Left hindlimb (tissue), 1 donor: ENCODE data around the gene LASP1NB.
"Not testable (repeated sequence)": the region's sequence is repeated elsewhere in the genome, so short reads cannot be mapped to it uniquely, and the experiment has no call there.

Experiments
- DNase-seq: peaks from one replicate; pipeline ENCODE4 v3.0.0-alpha.2; 2018

The LASP1NB gene

DNA sequence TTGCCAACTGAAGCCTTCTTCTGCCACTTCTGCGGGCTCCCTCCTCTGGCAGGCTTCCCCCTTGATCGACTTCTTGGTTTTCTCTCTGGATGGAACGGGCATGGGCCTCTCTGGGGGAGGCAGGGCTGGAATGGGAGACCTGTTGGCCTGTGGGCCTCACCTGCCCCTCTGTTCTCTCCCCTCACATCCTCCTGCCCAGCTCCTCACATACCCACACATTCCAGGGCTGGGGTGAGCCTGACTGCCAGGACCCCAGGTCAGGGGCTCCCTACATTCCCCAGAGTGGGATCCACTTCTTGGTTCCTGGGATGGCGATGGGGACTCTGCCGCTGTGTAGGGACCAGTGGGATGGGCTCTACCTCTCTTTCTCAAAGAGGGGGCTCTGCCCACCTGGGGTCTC, 6.5 kb upstream of the LASP1NB start:
- no peak for DNase-seq

DNA sequence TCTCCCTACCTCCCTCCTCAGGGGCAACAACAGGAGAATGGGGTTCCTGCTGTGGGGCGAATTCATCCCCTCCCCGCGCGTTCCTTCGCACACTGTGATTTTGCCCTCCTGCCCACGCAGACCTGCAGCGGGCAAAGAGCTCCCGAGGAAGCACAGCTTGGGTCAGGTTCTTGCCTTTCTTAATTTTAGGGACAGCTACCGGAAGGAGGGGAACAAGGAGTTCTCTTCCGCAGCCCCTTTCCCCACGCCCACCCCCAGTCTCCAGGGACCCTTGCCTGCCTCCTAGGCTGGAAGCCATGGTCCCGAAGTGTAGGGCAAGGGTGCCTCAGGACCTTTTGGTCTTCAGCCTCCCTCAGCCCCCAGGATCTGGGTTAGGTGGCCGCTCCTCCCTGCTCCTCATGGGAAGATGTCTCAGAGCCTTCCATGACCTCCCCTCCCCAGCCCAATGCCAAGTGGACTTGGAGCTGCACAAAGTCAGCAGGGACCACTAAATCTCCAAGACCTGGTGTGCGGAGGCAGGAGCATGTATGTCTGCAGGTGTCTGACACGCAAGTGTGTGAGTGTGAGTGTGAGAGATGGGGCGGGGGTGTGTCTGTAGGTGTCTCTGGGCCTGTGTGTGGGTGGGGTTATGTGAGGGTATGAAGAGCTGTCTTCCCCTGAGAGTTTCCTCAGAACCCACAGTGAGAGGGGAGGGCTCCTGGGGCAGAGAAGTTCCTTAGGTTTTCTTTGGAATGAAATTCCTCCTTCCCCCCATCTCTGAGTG, 5.9 kb upstream of the LASP1NB start:
- no peak for DNase-seq

DNA sequence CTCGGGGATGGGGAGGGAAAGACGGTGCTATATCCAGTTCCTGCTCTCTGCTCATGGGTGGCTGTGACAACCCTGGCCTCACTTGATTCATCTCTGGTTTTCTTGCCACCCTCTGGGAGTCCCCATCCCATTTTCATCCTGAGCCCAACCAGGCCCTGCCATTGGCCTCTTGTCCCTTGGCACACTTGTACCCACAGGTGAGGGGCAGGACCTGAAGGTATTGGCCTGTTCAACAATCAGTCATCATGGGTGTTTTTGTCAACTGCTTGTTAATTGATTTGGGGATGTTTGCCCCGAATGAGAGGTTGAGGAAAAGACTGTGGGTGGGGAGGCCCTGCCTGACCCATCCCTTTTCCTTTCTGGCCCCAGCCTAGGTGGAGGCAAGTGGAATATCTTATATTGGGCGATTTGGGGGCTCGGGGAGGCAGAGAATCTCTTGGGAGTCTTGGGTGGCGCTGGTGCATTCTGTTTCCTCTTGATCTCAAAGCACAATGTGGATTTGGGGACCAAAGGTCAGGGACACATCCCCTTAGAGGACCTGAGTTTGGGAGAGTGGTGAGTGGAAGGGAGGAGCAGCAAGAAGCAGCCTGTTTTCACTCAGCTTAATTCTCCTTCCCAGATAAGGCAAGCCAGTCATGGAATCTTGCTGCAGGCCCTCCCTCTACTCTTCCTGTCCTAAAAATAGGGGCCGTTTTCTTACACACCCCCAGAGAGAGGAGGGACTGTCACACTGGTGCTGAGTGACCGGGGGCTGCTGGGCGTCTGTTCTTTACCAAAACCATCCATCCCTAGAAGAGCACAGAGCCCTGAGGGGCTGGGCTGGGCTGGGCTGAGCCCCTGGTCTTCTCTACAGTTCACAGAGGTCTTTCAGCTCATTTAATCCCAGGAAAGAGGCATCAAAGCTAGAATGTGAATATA, 4.8 kb upstream of the LASP1NB start:
- DNase-seq: no peak

DNA sequence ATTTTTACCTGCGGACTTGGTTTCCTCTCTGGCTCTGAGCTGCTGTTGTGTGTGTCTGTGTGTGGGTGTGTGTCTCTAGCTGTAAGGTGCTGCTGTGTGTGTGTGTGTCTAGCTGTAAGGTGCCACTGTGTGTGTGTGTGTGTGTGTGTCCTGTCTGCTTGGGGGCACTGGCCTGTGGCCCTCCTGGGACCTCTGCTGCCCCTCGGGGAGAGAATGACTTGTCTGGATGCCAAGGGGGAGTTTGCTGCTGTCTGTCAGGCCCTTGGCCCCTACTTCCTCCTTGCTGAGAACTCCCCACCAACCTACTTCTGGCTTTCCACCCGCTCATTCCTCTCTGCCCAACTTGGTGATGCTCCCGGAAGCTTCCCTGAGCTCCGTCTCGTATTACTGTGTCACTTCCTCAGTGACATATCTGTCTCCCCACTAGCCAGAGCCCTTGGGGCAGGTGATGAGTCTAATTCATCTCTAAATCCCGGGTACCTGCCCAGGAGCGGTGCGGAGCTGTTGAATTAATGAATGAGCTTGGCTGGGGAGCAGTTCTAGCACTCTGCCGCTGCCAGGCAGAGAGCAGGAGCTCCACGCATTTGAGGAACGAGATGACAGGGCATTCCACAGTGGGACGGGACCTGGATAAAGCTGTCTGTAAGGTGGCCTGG, 3.5 kb upstream of the LASP1NB start:
- DNase-seq: no peak

DNA sequence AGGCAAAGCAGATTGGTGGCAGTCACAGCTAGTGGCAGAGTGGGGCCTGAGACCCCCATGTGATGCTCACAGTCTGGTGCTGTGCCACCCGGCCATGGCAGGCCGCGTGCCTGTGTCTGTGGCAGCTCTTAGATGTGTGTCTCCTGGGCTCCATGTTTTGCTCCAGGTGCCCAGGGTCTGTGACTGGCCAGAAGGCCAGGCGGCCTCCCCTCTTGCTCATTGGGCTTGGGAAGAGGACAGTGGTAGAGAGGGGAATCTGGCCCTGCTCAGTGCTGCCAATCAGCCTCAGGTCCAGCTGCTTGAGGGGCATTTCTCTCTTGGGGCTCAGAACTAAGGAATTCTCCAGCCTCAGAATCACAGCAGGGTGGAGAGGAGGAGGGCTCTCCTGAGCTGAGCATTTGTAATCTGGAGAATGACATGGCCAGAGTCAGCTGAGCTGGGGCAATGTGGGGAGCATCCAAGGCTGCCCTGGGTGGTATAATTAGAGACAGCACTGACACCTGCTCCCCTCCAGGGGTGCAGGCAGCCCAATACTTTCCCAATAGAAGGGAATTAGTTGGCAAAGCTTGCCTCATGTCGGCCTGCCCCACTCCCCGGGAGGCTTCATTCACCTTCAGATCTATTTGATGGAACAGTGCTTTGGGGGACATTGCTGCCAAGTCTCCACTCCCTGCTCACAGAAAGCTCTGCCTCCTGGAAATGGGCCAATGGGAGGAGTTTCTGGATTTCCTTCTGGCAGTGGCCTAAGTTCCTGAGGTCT, 2.7 kb upstream of the LASP1NB start:
- peak; percentile 68 for DNase-seq

DNA sequence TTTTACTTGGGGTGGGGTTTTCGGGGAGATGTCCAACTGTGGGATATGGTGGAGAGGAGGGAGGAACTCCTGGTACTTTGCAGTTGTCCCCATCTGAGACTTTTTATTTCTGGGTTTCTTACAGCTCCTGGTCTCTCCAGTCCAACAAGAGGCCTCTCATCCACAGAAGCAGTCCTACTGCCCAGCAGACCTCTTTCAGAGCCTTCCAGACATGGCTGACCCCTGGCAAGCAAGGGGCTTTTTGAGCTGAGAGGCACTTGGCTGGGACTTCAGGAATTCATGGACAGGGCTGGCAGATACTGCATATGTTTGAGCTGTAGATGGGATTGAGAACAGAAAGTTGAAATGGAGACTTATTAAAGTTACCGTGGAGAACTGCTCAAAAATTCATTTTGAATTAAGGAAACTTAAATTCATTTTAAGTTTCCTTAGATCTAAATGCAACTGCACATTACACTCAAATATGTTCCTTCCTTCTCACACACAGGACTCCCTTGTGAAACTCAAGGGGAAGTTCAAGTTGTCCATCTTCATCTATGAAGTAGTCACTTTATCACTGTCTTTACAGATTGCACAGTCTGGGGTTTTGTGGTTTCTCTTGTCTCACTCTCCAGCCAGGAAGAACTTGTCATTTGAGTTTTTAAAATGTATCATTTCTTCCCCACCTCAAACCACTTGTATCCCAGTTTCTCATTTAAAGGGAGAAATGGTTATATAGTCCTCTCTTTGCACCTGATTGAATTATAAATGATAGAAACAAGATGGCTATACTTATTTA, 1.1 kb downstream of the LASP1NB start:
- DNase-seq: no peak

DNA sequence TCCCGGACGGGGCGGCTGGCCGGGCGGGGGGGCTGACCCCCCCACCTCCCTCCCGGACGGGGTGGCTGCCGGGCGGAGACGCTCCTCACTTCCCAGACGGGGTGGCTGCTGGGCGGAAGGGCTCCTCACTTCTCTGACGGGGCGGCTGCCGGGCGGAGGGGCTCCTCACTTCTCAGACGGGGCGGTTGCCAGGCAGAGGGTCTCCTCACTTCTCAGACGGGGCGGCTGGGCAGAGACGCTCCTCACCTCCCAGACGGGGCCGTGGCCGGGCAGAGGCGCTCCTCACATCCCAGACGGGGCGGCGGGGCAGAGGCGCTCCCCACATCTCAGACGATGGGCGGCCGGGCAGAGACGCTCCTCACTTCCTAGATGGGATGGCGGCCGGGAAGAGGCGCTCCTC, 5.4 kb downstream of the LASP1NB start:
- not testable (repeated sequence) for DNase-seq

DNA sequence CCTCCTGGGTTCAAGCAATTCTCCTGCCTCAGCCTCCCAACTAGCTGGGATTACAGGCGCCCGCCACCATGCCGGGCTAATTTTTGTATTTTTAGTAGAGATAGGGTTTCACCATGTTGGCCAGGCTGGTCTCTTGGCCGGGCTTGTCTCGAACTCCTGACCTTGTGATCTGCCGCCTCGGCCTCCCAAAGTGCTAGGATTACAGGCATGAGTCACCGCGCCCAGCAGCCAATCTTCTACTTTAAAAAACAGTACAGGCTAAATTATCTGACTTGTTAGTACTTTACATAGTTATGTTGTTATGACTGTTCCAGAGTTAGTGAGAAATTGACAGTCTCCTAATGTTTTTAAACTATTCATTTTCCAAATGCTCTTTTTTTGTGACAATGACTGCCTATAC, 8.5 kb downstream of the LASP1NB start:
- DNase-seq: not testable (repeated sequence)

DNA sequence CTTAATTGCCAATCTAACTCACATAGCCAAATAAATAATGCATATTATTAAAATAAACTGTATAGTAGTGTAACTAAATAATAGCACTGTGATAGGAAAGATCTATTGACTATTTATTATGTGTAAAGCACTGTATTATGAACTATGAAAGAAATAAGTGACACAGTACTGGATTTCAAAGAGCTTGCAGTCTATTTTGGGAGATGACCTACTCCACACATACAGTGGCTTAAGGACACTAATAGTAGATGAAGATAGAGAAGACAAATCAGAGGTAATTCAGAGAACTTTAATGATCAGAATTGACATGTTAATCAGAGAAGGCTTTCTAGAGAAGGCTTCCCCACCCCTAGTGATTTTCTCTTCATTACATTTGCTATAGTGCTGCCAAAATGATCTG, 14.6 kb downstream of the LASP1NB start:
- DNase-seq: no peak

DNA sequence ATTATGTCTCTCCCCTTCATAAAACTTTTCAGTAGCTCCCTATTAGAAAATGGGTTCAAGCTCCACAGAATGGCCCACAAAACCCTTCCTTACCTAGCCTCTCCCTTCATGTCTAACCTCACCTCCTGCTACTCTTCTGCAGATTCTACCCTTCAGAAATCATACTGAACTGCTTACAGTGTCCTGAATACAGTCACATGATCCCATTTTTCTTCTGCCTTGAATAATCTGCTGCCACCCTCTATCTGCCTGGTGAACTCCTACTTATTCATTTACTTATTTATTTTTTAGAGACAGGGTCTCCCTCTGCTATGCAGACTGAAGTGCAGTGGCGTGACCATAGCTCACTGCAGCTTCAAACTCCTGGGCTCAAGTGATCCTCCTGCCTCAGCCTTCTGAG, 15.0 kb downstream of the LASP1NB start:
- DNase-seq: no peak

DNA sequence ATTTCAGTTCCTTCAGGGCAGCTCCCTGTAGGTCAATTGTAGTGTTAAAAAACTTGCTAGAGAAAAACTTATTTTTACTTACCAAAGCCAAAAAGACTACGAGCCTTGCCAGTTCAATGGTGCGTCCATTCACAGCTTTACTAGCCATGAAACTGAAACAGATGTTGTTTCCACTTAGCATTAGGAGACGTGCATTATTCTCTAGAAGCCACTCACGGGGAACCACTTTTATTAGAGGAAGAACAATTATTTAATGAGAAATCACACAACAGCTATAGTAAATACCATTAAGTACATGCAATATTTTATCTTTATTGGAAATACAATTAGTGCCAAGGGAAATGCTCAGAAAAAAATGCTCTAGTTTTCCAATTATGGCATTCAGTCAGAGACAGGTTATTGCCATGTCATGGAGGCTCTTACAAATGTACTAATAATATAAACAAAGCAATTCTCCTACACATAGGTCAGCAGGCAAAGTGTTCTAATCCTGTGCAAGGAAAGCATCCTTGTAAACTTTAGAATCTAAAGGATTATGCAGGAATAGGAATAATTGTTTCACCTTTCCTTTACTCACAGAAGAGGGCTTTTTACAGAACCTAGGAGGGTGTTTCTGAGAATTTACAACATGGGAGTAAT, 17.4 kb downstream of the LASP1NB start:
- DNase-seq: no peak

DNA sequence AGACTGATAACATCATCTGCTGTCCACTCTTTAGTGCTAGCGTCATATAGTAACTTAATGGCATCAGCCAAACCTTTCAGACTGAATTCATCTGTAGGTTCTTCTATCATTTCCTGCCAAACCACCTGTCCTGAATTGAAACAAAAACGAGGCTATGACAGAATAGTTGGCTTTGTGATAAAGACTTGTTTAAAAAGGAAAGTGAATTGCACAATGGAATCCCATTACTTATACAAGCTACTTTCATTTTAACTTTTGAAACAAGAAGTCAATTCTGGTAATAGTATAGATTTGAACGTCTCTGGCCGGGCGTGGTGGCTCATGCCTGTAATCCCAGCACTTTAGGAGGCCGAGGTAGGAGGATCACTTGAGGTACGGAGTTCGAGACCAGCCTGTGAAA, 18.2 kb downstream of the LASP1NB start:
- DNase-seq: no peak

DNA sequence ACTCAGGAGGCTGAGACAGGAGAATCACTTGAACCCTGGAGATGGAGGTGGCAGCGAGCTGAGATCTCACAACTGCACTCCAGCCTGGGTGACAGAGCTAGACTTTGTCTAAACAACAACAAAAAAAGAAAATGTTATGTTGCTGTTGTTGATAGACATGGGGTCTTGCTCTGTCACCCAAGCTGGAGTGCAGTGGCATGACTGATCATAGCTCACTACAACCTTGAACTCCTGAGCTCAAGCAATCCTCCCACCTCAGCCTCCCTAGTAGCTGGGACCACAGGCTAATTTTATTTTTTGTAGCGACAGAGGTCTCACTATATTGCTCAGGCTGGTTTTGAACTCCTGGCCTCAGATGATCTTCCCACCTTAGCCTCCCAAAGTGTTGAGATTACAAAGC, 21.8 kb downstream of the LASP1NB start:
- DNase-seq: no peak

DNA sequence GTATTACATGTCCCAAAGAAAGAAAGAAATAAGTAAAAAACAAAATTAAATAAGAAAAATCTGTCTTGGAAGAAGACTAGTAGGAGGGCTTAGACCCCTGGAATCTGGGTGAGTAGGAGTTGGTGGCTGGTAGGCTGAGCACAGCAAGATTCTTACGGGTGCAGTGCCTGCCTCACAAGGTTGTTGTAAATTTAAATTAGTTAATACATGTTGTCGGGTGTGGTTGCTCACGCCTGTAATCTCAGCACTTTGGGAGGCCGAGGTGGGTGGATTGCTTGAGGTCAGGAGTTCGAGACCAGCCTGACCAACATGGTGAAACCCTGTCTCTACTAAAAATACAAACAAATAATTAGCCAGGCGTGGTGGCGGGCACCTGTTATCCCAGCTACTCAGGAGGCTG, 28.4 kb downstream of the LASP1NB start:
- DNase-seq: not testable (repeated sequence)

DNA sequence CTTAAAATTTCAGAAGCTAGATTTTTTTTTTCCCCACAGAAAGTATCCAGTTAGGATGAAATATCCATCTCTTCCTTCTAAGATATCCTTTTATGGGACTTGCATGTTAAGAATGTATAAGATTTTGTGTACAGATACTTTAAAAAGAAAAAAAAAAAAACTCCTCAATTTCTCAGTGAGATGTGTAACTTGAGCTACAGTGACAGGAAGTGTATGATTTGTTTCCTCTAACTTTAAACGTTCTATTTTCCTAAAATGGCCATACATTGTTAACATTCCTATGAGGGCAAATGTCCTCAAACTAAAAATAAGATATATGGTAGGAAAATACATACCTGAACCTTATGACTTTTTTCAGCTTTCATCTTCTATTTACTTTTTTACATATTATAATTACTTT, 32.9 kb downstream of the LASP1NB start:
- DNase-seq: no peak

DNA sequence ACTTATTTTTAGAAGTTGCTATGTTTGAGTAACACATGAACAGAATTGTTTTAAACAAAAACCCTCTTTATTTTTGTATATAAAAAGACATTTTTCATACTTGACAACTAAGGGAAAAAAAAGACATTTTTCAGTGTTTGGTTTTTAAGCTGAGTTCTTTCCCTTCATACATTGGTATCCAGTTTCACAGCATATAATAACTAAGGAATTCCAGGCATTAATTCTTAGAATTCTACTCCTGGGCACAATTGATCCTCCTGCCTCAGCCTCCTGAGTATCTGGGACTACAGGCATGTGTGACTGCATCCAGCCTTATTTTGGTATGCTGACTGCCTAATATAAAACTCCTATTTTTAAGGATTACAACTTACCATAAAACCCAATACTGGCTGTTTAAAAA, 33.3 kb downstream of the LASP1NB start:
- no peak for DNase-seq

DNA sequence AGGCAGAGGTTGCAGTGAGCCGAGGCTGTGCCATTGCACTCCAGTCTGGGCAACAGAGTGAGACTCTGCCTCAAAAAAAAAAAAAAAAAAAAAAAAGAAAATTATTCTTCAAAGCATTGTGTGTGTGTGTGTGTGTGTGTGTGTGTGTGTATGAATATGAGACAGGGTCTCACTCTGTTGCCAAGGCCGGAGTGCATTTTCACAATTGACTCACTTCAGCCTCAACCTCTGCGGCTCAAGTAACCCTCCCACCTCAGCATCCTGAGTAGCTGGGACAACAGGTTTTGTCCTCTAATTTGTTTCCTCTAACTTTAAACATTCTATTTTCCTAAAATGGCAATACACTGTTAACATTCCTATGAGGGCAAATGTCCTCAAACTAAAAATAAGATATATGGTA, 34.1 kb downstream of the LASP1NB start:
- DNase-seq: no peak

DNA sequence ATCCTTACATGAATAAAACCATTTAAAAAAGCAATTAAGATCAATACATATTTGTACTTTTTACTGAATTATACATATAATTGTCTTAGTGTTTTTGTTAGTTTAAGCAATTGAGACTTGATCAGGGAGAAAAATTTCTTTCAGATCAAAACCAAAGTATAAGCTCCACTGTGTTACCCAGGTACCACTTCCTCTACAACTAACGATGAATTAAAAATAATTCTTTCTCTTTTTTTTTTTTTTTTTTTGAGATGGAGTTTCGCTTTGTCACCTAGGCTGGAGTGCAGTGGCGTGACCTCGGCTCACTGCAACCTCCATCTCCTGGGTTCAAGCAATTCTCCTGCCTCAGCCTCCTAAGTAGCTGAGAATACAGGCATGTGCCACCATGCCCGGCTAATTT, 35.0 kb downstream of the LASP1NB start:
- DNase-seq: no peak

DNA sequence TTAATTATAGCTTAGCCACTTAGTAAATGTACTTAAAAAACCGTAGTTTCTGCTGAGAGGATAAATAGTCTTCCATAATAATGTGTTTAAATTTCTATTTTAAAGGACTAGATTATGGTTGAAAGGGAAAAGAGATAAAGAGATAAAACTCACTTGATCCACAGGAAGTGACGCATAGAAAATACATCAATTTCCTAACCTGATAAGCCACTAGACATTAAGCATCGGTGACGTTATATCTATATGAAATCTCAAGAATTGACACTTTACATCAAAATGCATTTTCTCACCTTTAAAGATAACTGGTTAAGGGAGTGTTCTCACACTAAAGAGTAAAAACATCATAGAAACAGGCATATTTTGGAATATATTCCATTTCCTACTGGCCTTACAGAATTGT, 36.0 kb downstream of the LASP1NB start:
- no peak for DNase-seq

DNA sequence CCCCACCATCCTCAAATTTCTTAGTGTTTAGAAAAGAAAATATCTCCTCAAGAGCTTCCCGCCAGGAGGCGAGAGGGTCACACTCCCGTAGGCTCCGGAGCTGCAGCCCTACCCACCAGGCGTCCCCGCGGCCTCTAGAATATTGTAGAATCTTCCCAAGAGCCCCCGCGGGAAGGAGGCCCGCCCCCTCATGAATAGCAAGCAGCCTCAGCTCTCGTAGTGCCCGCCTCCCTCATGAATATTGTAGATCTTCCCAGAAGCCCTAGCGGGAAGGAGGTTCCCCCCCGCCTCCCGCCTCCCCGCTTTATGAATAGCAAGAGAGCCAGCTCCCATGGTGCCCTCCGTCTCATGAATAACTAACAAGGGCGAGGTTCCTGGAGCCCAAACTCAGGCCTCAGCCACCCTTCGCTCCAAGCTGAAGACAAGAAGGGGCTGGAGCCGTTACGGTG, 41.9 kb downstream of the LASP1NB start, which contains the start of gene FBXO47:
TSS of gene FBXO47 (minus strand) at position 114 of the 449 bp plus-strand sequence. CDS start 4,378 bp downstream, outside the sequence.
- peak; percentile 93 for DNase-seq

DNA sequence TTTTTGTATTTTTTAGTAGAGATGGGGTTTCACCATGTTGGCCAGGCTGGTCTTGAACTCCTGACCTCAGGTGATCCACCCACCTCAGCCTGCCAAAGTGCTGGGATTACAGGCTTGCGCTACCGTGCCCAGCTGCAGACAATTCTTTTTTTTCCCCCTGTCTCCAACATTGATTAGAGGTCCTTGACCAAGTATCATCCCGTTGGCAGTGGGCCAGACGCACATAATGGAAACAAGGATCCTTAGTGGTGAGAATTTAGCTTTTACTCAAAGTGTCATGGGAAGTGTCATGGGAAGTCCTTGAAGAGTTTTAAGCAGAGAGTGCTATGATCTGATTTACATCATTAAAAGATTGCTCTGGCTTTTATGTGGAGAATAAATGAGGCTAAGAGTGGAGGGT, 43.9 kb downstream of the LASP1NB start:
- DNase-seq: no peak
